NCI-H69 (cell line): ENCODE measurements around the gene SLC25A5.
A peak's percentile ranks its signal among the peaks of the same experiment; 100 is the strongest.

Experiments used
- DNase-seq: peaks from one replicate; lab custom pipeline; 2025; lab: John Stamatoyannopoulos, UW

SLC25A5 gene

GRCh38 chrX:119505945-119506344 is 37.7 kb downstream of the SLC25A5 start:
- no peak for DNase-seq

GRCh38 chrX:119507206-119507605 is 39.0 kb downstream of the SLC25A5 start:
- no peak for DNase-seq

GRCh38 chrX:119512146-119512800 is 44.0 kb downstream of the SLC25A5 start:
- DNase-seq: peak; percentile 80

- DNase-seq: peak; percentile 71
These were observed 48.0 kb downstream of the SLC25A5 start for GRCh38 chrX:119516157-119516702.

GRCh38 chrX:119518371-119518770 is 50.1 kb downstream of the SLC25A5 start:
- no peak for DNase-seq
